OCI-LY1 (cell line): ENCODE data around the gene ZNF655.

Source experiments
- H2AFZ ChIP-seq: fragments of 200-600 bp; sonication (generic), shearing (Covaris generic); 2 replicates; pipeline ENCODE4 v1.6.0; 2014; ENCODE audit warnings: antibody characterized with exemption, mild to moderate bottlenecking, low read length
- H3F3A ChIP-seq: fragments of 200-600 bp; sonication (generic), shearing (Covaris generic); 2 replicates; pipeline ENCODE4 v1.6.0; 2014; ENCODE audit warnings: mild to moderate bottlenecking, antibody characterized with exemption, low read length, moderate library complexity; ENCODE audit not compliant: insufficient read depth
- H3K27ac ChIP-seq: fragments of 200-600 bp; sonication (generic); 2 replicates; pipeline ENCODE4 v1.5.1; 2014; ENCODE audit warnings: low read length, mixed run types, mild to moderate bottlenecking, low read depth; ENCODE audit not compliant: poor library complexity, severe bottlenecking
- H3K27me3 ChIP-seq: fragments of 200-600 bp; sonication (generic); 2 replicates; pipeline ENCODE4 v1.6.0; 2014; ENCODE audit warnings: antibody characterized with exemption, mild to moderate bottlenecking, low read length, moderate library complexity; ENCODE audit not compliant: insufficient read depth
- H3K36me3 ChIP-seq: fragments of 200-600 bp; sonication (generic); 2 replicates; pipeline ENCODE4 v1.6.1; 2014; ENCODE audit warnings: mild to moderate bottlenecking, antibody characterized with exemption, low read length, moderate library complexity, mixed read lengths; ENCODE audit not compliant: insufficient read depth
- H3K4me1 ChIP-seq: fragments of 200-600 bp; sonication (generic); 2 replicates; pipeline ENCODE4 v1.5.1; 2014; ENCODE audit warnings: mild to moderate bottlenecking, low read length, moderate library complexity; ENCODE audit not compliant: insufficient read depth, severe bottlenecking
- H3K4me2 ChIP-seq: fragments of 200-600 bp; sonication (generic), shearing (Covaris generic); 2 replicates; pipeline ENCODE4 v1.6.1; 2014; ENCODE audit warnings: low read length
- H3K4me3 ChIP-seq: fragments of 200-600 bp; sonication (generic); 2 replicates; pipeline ENCODE4 v1.5.1; 2014; ENCODE audit warnings: low read length, low read depth, mild to moderate bottlenecking, mixed read lengths; ENCODE audit not compliant: poor library complexity, severe bottlenecking
- H3K79me2 ChIP-seq: fragments of 200-600 bp; shearing (Covaris generic); 2 replicates; pipeline ENCODE4 v1.6.1; 2016; ENCODE audit warnings: mixed run types, low read length, mixed read lengths; ENCODE audit not compliant: insufficient read depth
- H3K9ac ChIP-seq: fragments of 200-600 bp; sonication (generic), shearing (Covaris generic); 2 replicates; pipeline ENCODE4 v1.6.1; 2014; ENCODE audit warnings: mild to moderate bottlenecking, low read length, mixed read lengths
- H3K9me2 ChIP-seq: fragments of 200-600 bp; sonication (generic), shearing (Covaris generic); 2 replicates; pipeline ENCODE4 v1.6.1; 2014; ENCODE audit warnings: low read depth, mild to moderate bottlenecking, low read length, mixed read lengths
- H3K9me3 ChIP-seq: fragments of 200-600 bp; shearing (Covaris generic); 2 replicates; pipeline ENCODE4 v1.6.1; 2014; ENCODE audit warnings: low read length, mixed read lengths
- H4K20me1 ChIP-seq: fragments of 200-600 bp; sonication (generic), shearing (Covaris generic); 2 replicates; pipeline ENCODE4 v1.6.0; 2016; ENCODE audit warnings: mild to moderate bottlenecking, low read length; ENCODE audit not compliant: insufficient read depth
- EZH2 ChIP-seq: fragments of 200-600 bp; sonication (generic), shearing (Covaris generic); IDR thresholded peaks from 2 replicates; pipeline ENCODE4 v1.8.0; 2017; ENCODE audit warnings: borderline replicate concordance, mixed run types, mild to moderate bottlenecking, antibody characterized with exemption, low read length, moderate library complexity, mixed read lengths
- TF ChIP-seq, protein P1 (sequence below): fragments of 200-600 bp; sonication (generic), shearing (Covaris generic); IDR thresholded peaks from 2 replicates; pipeline ENCODE4 v1.5.1; 2017; ENCODE audit warnings: mild to moderate bottlenecking, antibody characterized with exemption, low read length, moderate library complexity, mixed read lengths

The ZNF655 gene

DNA sequence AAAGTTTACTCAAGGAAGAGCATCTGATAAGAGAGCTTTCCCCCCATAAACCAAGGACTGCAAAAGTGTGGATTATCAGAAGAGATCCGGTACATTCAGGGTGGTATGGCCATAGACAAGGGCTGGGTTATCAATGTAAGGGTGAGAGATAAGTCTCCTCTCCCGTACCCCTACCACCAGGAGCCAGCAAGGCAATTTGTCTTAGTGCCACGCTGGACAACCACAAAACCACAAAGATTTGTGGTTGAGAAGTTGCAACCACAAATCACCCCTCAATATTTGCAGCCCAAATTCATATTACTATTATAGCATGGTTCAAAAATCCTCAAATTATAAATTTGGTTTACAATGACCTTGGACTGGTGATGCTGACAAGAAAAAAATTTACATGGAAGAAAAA is 56.1 kb downstream of the ZNF655 start:
- peaks cover 17% of the 10 kb centered on the region for H3K4me1 ChIP-seq
- H3K9me2 ChIP-seq = no peaks in the 10 kb centered on the region
- H3K9me3 ChIP-seq = no peaks in the 10 kb centered on the region
- H3K4me2 ChIP-seq = no peak overlapping the region
- H3K27ac ChIP-seq = no peak overlapping the region
- H4K20me1 ChIP-seq = no peaks in the 10 kb centered on the region
- H3K79me2 ChIP-seq = 0 out of 2 replicates have a peak, but pooled peaks cover 5% of the 10 kb centered on the region
- no peak overlapping the region for H2AFZ ChIP-seq
- peaks cover 14% of the 10 kb centered on the region; the same call in 1 of the 2 replicates for H3K36me3 ChIP-seq
- 0 out of 2 replicates have a peak, but pooled peaks cover 3% of the 10 kb centered on the region for H3K27me3 ChIP-seq
- TF ChIP-seq, protein P1, sequence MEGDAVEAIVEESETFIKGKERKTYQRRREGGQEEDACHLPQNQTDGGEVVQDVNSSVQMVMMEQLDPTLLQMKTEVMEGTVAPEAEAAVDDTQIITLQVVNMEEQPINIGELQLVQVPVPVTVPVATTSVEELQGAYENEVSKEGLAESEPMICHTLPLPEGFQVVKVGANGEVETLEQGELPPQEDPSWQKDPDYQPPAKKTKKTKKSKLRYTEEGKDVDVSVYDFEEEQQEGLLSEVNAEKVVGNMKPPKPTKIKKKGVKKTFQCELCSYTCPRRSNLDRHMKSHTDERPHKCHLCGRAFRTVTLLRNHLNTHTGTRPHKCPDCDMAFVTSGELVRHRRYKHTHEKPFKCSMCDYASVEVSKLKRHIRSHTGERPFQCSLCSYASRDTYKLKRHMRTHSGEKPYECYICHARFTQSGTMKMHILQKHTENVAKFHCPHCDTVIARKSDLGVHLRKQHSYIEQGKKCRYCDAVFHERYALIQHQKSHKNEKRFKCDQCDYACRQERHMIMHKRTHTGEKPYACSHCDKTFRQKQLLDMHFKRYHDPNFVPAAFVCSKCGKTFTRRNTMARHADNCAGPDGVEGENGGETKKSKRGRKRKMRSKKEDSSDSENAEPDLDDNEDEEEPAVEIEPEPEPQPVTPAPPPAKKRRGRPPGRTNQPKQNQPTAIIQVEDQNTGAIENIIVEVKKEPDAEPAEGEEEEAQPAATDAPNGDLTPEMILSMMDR = no peak
- no peak for TF ChIP-seq EZH2
- no peak overlapping the region for H3K4me3 ChIP-seq
- H3K9ac ChIP-seq = no peak overlapping the region
- no peaks in the 10 kb centered on the region for H3F3A ChIP-seq

DNA sequence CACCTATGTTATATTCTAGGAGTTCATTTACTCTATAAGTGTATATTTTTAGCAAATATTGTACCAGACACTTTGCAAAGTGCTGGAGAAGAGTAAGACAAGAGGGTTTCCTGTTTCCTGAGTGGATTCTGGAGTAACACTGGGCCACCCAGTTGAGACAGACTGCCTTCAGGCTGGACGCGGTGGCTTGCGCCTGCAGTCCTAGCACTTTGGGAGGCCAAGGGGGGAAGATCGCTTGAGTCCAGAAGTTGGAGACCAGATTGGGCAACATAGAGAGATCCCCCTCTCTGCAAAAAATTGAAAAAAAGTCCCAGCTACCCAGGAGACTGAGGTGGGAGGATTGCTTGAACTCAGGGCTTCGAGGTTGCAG is 57.5 kb downstream of the ZNF655 start:
- no peak overlapping the region for H3K27ac ChIP-seq
- H3K79me2 ChIP-seq = 0 out of 2 replicates have a peak, but pooled peaks cover 5% of the 10 kb centered on the region
- peak overlapping the region; percentile 91 for H3K4me2 ChIP-seq
- peak overlapping the region; percentile 90; the same call in 1 of the 2 replicates for H3K9ac ChIP-seq
- 0 out of 2 replicates have a peak, but pooled peaks cover 3% of the 10 kb centered on the region for H3K27me3 ChIP-seq
- no peaks in the 10 kb centered on the region for H3K9me3 ChIP-seq
- TF ChIP-seq, protein P1 = no peak
- no peak for TF ChIP-seq EZH2
- H3K9me2 ChIP-seq = no peaks in the 10 kb centered on the region
- peaks cover 17% of the 10 kb centered on the region for H3K4me1 ChIP-seq
- H4K20me1 ChIP-seq = no peaks in the 10 kb centered on the region
- H3F3A ChIP-seq = no peaks in the 10 kb centered on the region
- peaks cover 29% of the 10 kb centered on the region for H3K36me3 ChIP-seq
- H2AFZ ChIP-seq = peak overlapping the region; percentile 81
- H3K4me3 ChIP-seq = peak overlapping the region; percentile 88

DNA sequence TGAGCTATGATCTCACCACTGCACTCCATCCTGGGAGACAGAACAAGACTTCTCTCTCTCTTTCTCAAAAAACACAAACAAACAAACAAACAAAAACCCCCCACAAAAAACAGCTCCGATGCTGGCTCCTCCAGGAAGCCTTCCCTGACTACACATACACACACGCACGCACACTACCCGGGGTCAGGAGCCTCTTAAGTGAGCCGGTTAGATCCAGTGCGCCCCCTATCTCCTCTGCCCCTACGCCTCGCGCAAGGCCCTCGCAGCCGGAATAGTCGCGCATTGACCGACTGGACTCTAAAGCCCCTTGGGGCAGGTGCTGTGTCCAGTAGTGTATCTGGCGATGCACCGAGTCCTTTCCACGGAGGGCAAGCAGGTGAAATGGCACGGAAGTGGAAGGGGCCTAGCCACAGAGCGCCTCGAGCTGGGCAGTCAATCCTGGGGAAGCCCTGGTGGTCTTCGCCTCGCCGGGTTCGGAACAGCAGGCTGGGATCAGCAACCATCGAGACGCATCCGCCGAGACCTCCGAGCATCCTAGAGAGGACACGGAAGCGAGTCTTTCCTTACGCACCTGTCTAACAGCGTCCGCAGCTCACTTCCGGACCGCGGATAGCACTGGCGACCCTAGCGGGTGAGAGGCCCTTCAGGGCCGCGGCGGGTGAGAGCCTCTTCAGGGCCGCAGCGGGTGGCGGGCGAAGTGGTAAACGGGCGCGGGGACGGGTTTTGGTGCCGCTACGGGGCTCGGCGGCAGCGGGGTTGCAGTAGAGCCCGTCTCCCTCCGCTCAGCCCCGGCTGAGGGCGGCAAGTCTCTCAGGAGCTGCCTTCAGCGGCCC is 58.1 kb downstream of the ZNF655 start, which contains the start of gene ZSCAN25:
ZSCAN25 (plus strand) TSS at position 588 of the 833 bp plus-strand sequence. CDS start 2,661 bp downstream, outside the sequence.
- H3K9me2 ChIP-seq = no peaks in the 10 kb centered on the region
- H3F3A ChIP-seq = no peaks in the 10 kb centered on the region
- H3K4me3 ChIP-seq = peak within 1 kb of the TSS; percentile 88
- H3K27ac ChIP-seq = no peak within 1 kb of the TSS
- peak within 1 kb of the TSS; percentile 91 for H3K4me2 ChIP-seq
- H3K27me3 ChIP-seq = 0 out of 2 replicates have a peak, but pooled peaks cover 1% of the 10 kb centered on the region
- H2AFZ ChIP-seq = peak within 1 kb of the TSS; percentile 81
- H3K79me2 ChIP-seq = 0 out of 2 replicates have a peak, but pooled peaks cover 5% of the 10 kb centered on the region
- peaks cover 35% of the 10 kb centered on the region for H3K36me3 ChIP-seq
- peak within 1 kb of the TSS; percentile 90 for H3K9ac ChIP-seq
- TF ChIP-seq, protein P1 = peak; percentile 79
- no peak for TF ChIP-seq EZH2
- H3K9me3 ChIP-seq = no peaks in the 10 kb centered on the region
- peaks cover 17% of the 10 kb centered on the region for H3K4me1 ChIP-seq
- H4K20me1 ChIP-seq = no peaks in the 10 kb centered on the region
